Trophoblast cell (in vitro differentiated cells and primary cell): ENCODE results near the gene MRPL14.
A peak's percentile ranks its signal among the peaks of the same experiment; 100 is the strongest.

ENCODE experiments used
- DNase-seq, 2 donors: peaks; one replicate each; pipeline ENCODE4 v3.0.0-alpha.2; 2016
- H2AFZ ChIP-seq: 2 replicates; pipeline ENCODE4 v1.6.1; 2013; ENCODE audit warnings: low read length, moderate library complexity, mild to moderate bottlenecking; ENCODE audit not compliant: insufficient read depth, poor library complexity
- H2AK5ac ChIP-seq: 2 replicates; pipeline ENCODE4 v1.6.1; 2013; ENCODE audit warnings: mild to moderate bottlenecking, low read length
- H2BK120ac ChIP-seq: 2 replicates; pipeline ENCODE4 v1.6.1; 2013; ENCODE audit warnings: low read length, mild to moderate bottlenecking, moderate library complexity; ENCODE audit not compliant: insufficient read depth, poor library complexity
- H2BK12ac ChIP-seq: 2 replicates; pipeline ENCODE4 v1.6.1; 2013; ENCODE audit warnings: mild to moderate bottlenecking, low read length, moderate library complexity
- H2BK5ac ChIP-seq: 2 replicates; pipeline ENCODE4 v1.6.1; 2013; ENCODE audit warnings: low read length, low read depth, moderate library complexity, mild to moderate bottlenecking; ENCODE audit not compliant: poor library complexity
- H3K14ac ChIP-seq: 2 replicates; pipeline ENCODE4 v1.6.1; 2013; ENCODE audit warnings: mild to moderate bottlenecking, low read length
- H3K18ac ChIP-seq: 2 replicates; pipeline ENCODE4 v1.6.1; 2013; ENCODE audit warnings: mild to moderate bottlenecking, low read length
- H3K23ac ChIP-seq: 2 replicates; pipeline ENCODE4 v1.6.1; 2013; ENCODE audit warnings: low read length
- H3K27ac ChIP-seq: 2 replicates; pipeline ENCODE4 v1.5.1; 2013; ENCODE audit warnings: low read depth, mild to moderate bottlenecking, inconsistent platforms, low read length, moderate library complexity
- H3K27me3 ChIP-seq: 2 replicates; pipeline ENCODE4 v1.6.1; 2013; ENCODE audit warnings: inconsistent platforms, mild to moderate bottlenecking, low read length, moderate library complexity; ENCODE audit not compliant: insufficient read depth
- H3K36me3 ChIP-seq, 2 experiments: 1 replicate in 1 of 2; 2 replicates in 1 of 2; pipeline ENCODE4 v1.6.1; 2013; ENCODE audit warnings: low read length in 2 of 2, mild to moderate bottlenecking in 2 of 2, moderate library complexity in 1 of 2; ENCODE audit not compliant: insufficient read depth in 2 of 2, control insufficient read depth in 1 of 2
- H3K4ac ChIP-seq: 2 replicates; pipeline ENCODE4 v1.6.1; 2013; ENCODE audit warnings: low read depth, mild to moderate bottlenecking, low read length, moderate library complexity
- H3K4me1 ChIP-seq, 2 experiments: 1 replicate in 1 of 2; 2 replicates in 1 of 2; pipeline ENCODE4 v1.6.1; 2013; ENCODE audit warnings: low read length in 2 of 2, mild to moderate bottlenecking in 2 of 2, moderate library complexity in 1 of 2; ENCODE audit not compliant: insufficient read depth in 2 of 2, control insufficient read depth in 1 of 2
- H3K4me2 ChIP-seq: 2 replicates; pipeline ENCODE4 v1.6.1; 2013; ENCODE audit warnings: inconsistent platforms, mild to moderate bottlenecking, low read length, moderate library complexity
- H3K4me3 ChIP-seq: 2 replicates; pipeline ENCODE4 v1.5.1; 2013; ENCODE audit warnings: mild to moderate bottlenecking, low read depth, low read length, inconsistent platforms
- H3K79me1 ChIP-seq: one replicate; pipeline ENCODE4 v1.6.1; 2013; ENCODE audit warnings: low read length
- H3K79me2 ChIP-seq: 2 replicates; pipeline ENCODE4 v1.6.1; 2013; ENCODE audit warnings: low read length, mild to moderate bottlenecking; ENCODE audit not compliant: control insufficient read depth, insufficient read depth, poor library complexity
- H3K9ac ChIP-seq: 2 replicates; pipeline ENCODE4 v1.6.1; 2013; ENCODE audit warnings: mild to moderate bottlenecking, low read length
- H3K9me3 ChIP-seq: 2 replicates; pipeline ENCODE4 v1.6.1; 2013; ENCODE audit warnings: low read depth, mild to moderate bottlenecking, control low read depth, inconsistent platforms, low read length; ENCODE audit not compliant: insufficient read depth
- H4K12ac ChIP-seq: 2 replicates; pipeline ENCODE4 v1.6.1; 2013; ENCODE audit warnings: low read depth, mild to moderate bottlenecking, low read length, moderate library complexity
- H4K8ac ChIP-seq: 2 replicates; pipeline ENCODE4 v1.6.1; 2013; ENCODE audit warnings: low read depth, mild to moderate bottlenecking, low read length, moderate library complexity
- H4K91ac ChIP-seq: one replicate; pipeline ENCODE4 v1.6.1; 2013; ENCODE audit warnings: low read depth, mild to moderate bottlenecking, low read length, moderate library complexity
- WGBS: extraction: QIAGEN DNeasy Blood & Tissue Kit; methylation state at CpG from one replicate; pipeline ENCODE4 v1.1.7; 2013; ENCODE audit warnings: missing lambda C conversion rate; ENCODE audit not compliant: insufficient read length, insufficient coverage; ENCODE audit errors: extremely low coverage; 5-methylcytosine and 5-hydroxymethylcytosine counted together

The MRPL14 gene

DNA sequence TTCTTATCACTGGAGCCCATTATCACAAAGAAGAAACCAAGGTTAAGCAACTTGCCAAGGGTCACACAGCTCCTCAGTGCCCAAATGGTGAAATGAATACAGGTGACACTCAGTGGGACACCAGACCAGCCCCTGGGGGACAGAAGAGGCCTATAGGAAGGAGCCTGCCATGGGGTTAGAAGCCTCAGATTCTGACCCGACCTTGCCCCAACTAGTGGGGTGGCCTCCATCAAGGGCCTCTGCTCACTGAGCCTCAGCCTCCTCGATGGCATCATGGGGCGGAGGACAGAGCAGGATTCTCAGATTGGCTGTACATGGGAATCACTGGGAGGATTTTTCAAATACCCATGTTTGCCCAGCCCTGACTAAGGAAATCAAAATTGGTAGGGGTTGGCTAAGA lies 47.6 kb downstream of the MRPL14 start:
- Histone ChIP-seq H4K91ac (no peak overlapping the region), H3K23ac (no peak overlapping the region), H2BK5ac (no peak overlapping the region), H3K9ac (no peak overlapping the region), H3K4me3 (no peak overlapping the region), H4K12ac (no peak overlapping the region), H3K4me2 (no peak overlapping the region), H2AFZ (no peak overlapping the region), H3K4ac (no peak overlapping the region), H3K9me3 (no peaks in the 10 kb centered on the region), H3K4me1 (peaks cover 3 to 8% of the 10 kb centered on the region in 2 experiments), H2BK12ac (no peak overlapping the region), H3K79me1 (no peaks in the 10 kb centered on the region), H3K27me3 (peaks cover 5% of the 10 kb centered on the region), H3K18ac (no peak overlapping the region), H3K36me3 (no peaks in the 10 kb centered on the region), H2BK120ac (no peak overlapping the region), H2AK5ac (no peak overlapping the region), H3K79me2 (no peaks in the 10 kb centered on the region), H3K14ac (no peak overlapping the region), H3K27ac (no peak overlapping the region), H4K8ac (no peak overlapping the region)
- no CpG with 5 or more reads among the region's 3 CpGs for WGBS
- DNase-seq: no peak

DNA sequence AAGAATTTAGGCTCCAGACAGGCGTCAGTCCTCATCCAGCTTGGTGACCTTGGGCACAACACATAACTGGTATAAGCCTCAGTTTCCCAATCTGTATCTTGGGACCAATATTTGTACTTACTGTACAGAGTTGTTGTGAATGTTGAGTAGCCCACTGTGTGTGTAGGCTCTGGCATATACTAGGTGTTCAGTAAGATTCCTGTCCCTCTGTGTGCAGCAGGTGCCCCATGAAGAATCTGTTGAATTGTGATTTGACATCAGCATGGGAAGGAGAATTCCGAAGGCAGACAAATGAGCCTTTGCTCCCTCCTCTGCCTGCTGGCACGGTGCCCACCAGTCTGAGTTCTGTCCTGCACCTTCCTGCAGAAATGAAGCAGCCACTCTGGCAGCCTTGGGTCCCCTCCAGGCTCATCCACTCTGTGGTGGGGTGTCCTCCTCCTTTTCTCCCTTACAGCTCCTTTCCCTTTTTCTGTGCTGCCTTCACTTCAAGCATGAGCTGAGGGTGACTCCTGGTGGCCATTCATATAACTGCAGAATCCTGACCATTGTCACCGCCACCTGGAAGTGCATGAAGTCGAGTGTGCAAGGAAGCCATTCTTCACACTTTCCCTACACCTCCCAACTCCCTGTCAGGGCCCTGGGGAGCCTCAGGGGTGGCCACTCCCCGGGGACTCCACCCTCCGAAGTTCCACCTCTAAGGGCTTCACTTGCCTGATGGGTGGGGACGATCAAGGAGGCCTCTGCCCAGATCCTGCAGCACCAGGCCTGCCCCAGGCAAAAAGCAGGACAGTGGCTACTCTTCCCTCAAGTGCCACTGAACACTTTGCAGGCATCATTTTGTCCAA lies 48.2 kb downstream of the MRPL14 start:
- Histone ChIP-seq H3K79me1 (no peaks in the 10 kb centered on the region), H2BK120ac (no peak overlapping the region), H3K27ac (no peak overlapping the region), H3K79me2 (no peaks in the 10 kb centered on the region), H3K4me1 (peaks cover 5 to 11% of the 10 kb centered on the region in 2 experiments), H2BK5ac (no peak overlapping the region), H3K23ac (no peak overlapping the region), H3K9ac (no peak overlapping the region), H3K4me2 (no peak overlapping the region), H4K91ac (no peak overlapping the region), H3K27me3 (peaks cover 5% of the 10 kb centered on the region), H2BK12ac (no peak overlapping the region), H3K4ac (no peak overlapping the region), H3K36me3 (no peaks in the 10 kb centered on the region), H2AK5ac (no peak overlapping the region), H4K12ac (no peak overlapping the region), H3K9me3 (no peaks in the 10 kb centered on the region), H2AFZ (no peak overlapping the region), H3K18ac (no peak overlapping the region), H3K14ac (no peak overlapping the region), H4K8ac (no peak overlapping the region), H3K4me3 (no peak overlapping the region)
- WGBS: no CpG with 5 or more reads among the region's 8 CpGs
- DNase-seq: peak; percentile 62 to 87

DNA sequence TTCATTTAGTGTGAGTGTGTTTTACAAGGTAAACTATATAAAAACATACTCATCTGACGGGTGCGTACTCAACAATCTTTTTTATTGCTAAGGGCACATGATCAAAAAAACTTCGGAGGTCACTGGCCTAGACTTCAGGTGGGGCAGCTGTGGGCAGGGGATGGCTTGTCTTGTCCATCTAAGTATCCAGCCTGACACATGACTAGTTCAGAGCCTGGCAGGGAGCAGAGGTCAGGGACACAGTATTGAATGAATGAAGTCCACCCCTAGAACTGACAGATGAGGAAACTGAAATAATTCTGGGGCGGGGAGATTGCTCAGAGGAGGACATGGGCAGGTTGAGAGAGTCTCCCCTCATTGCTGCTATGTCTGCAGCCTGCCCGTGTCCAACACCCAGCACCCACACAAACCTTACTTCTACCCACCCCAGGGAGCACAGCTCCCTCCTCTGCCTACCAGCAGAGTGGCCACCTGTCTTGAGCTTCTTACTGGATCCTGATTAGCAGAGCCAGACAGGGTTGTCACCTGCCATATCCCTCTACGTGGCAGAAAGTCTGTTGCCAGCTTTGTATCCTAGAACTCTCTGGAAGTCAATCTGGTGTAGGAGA lies 48.9 kb downstream of the MRPL14 start:
- H3K9me3 ChIP-seq: no peaks in the 10 kb centered on the region
- no peak overlapping the region for H3K23ac ChIP-seq
- H2BK120ac ChIP-seq: no peak overlapping the region
- WGBS: no CpG with 5 or more reads among the region's 6 CpGs
- H3K9ac ChIP-seq: no peak overlapping the region
- peaks cover 3% of the 10 kb centered on the region for H3K79me1 ChIP-seq
- no peak overlapping the region for H4K12ac ChIP-seq
- no peak overlapping the region for H3K4ac ChIP-seq
- peaks cover 10 to 16% of the 10 kb centered on the region in 2 experiments for H3K4me1 ChIP-seq
- no peaks in the 10 kb centered on the region for H3K36me3 ChIP-seq
- H2AFZ ChIP-seq: no peak overlapping the region
- no peaks in the 10 kb centered on the region for H3K79me2 ChIP-seq
- H3K27ac ChIP-seq: no peak overlapping the region
- H3K27me3 ChIP-seq: peaks cover 5% of the 10 kb centered on the region
- H4K8ac ChIP-seq: no peak overlapping the region
- no peak overlapping the region for H2BK12ac ChIP-seq
- H3K18ac ChIP-seq: no peak overlapping the region
- no peak overlapping the region for H3K4me3 ChIP-seq
- DNase-seq: no peak
- H2BK5ac ChIP-seq: no peak overlapping the region
- H2AK5ac ChIP-seq: no peak overlapping the region
- no peak overlapping the region for H3K14ac ChIP-seq
- no peak overlapping the region for H3K4me2 ChIP-seq
- H4K91ac ChIP-seq: no peak overlapping the region

- Histone ChIP-seq H3K9ac (no peak overlapping the region), H2AFZ (no peak overlapping the region), H4K91ac (no peak overlapping the region), H3K27me3 (peaks cover 5% of the 10 kb centered on the region), H2BK5ac (no peak overlapping the region), H3K27ac (no peak overlapping the region), H3K36me3 (no peaks in the 10 kb centered on the region), H3K9me3 (no peaks in the 10 kb centered on the region), H3K79me2 (peaks cover 1% of the 10 kb centered on the region), H4K8ac (no peak overlapping the region), H2BK120ac (no peak overlapping the region), H3K4me2 (no peak overlapping the region), H3K79me1 (peaks cover 6% of the 10 kb centered on the region), H4K12ac (no peak overlapping the region), H3K4me1 (peaks cover 10 to 20% of the 10 kb centered on the region in 2 experiments), H2BK12ac (no peak overlapping the region), H3K18ac (no peak overlapping the region), H2AK5ac (no peak overlapping the region), H3K23ac (no peak overlapping the region), H3K4me3 (no peak overlapping the region), H3K4ac (no peak overlapping the region), H3K14ac (no peak overlapping the region)
- DNase-seq: no peak
- WGBS: no CpG with 5 or more reads among the region's 8 CpGs
Measured at GRCh38 chr6:44077214-44077946, 49.9 kb downstream of the MRPL14 start.
